B cell (primary cell): ENCODE data around the gene KNSTRN.

Experiments
- EZH2 ChIP-seq: IDR thresholded peaks from 2 replicates; pipeline ENCODE4 v1.6.1; 2012; ENCODE audit warnings: borderline replicate concordance, low read depth, mild to moderate bottlenecking, moderate library complexity, low read length; ENCODE audit not compliant: insufficient read depth, poor library complexity, severe bottlenecking
- TF ChIP-seq, protein P1 (sequence below): fragments of 200-600 bp; IDR thresholded peaks from one replicate; pipeline ENCODE4 v1.8.0; 2022; ENCODE audit warnings: antibody characterized with exemption, mild to moderate bottlenecking

DNA sequence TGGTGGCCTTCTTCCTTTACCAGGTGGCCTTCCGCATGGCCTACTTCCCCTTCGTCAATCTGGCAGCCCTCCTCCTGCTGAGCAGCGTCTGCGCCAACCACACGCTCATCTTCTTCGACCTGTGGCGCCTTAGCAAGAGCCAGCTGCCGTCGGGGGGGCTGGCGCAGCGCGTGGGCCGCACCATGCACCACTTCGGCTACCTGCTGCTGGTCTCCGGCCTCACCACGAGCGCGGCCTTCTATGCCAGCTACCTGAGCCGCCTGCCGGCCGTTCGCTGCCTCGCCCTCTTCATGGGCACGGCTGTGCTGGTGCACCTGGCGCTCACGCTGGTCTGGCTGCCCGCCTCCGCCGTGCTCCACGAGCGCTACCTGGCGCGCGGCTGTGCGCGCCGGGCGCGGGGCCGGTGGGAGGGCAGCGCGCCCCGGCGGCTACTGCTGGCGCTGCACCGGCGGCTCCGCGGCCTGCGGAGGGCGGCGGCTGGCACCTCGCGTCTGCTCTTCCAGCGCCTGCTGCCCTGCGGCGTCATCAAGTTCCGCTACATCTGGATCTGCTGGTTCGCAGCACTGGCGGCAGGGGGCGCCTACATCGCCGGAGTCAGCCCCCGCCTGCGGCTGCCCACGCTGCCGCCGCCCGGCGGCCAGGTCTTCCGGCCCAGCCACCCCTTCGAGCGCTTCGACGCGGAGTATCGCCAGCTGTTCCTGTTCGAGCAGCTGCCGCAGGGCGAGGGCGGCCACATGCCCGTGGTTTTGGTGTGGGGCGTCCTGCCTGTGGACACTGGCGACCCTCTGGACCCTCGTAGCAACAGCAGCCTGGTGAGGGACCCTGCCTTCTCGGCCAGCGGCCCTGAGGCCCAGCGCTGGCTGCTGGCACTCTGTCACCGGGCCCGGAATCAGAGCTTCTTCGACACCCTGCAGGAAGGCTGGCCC, 14.6 kb upstream of the KNSTRN start:
- TF ChIP-seq, protein P1, sequence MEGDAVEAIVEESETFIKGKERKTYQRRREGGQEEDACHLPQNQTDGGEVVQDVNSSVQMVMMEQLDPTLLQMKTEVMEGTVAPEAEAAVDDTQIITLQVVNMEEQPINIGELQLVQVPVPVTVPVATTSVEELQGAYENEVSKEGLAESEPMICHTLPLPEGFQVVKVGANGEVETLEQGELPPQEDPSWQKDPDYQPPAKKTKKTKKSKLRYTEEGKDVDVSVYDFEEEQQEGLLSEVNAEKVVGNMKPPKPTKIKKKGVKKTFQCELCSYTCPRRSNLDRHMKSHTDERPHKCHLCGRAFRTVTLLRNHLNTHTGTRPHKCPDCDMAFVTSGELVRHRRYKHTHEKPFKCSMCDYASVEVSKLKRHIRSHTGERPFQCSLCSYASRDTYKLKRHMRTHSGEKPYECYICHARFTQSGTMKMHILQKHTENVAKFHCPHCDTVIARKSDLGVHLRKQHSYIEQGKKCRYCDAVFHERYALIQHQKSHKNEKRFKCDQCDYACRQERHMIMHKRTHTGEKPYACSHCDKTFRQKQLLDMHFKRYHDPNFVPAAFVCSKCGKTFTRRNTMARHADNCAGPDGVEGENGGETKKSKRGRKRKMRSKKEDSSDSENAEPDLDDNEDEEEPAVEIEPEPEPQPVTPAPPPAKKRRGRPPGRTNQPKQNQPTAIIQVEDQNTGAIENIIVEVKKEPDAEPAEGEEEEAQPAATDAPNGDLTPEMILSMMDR: peak; percentile 94
- TF ChIP-seq EZH2: no peak
